GM19397 (cell line): Measurements from ENCODE around the gene RPP14.
"Not testable (repeated sequence)": the region's sequence is repeated elsewhere in the genome, so short reads cannot be mapped to it uniquely, and the experiment has no call there.

Source experiments
- ATAC-seq: cut with Tn5 transposase; IDR thresholded peaks from one replicate; pipeline ENCODE4 v1.9.1; 2021; ENCODE audit warnings: mild to moderate bottlenecking, moderate library complexity; ENCODE audit not compliant: unreplicated experiment

Gene RPP14

DNA sequence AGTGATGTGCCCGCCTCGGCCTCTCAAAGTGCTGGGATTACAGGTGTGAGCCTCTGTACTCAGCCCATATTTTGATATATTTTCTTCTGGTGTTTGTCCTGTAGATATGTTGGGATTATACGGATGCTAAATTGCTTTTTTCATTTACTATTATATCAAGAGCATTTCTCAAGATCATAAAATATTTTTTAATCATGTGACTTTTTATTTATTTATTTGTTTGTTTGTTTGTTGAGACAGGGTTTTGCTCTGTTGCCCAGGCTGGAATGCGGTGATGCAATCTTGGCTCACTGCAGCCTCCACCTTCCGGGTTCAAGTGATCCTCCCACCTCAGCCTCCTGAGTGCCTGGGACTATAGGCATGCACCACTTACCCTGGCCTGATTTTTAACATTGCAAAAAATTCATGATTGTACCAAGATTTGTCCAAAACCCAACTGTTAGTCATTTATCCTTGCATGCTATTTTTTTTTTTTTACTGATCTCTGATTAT is 23.9 kb downstream of the RPP14 start:
- no peak for ATAC-seq

DNA sequence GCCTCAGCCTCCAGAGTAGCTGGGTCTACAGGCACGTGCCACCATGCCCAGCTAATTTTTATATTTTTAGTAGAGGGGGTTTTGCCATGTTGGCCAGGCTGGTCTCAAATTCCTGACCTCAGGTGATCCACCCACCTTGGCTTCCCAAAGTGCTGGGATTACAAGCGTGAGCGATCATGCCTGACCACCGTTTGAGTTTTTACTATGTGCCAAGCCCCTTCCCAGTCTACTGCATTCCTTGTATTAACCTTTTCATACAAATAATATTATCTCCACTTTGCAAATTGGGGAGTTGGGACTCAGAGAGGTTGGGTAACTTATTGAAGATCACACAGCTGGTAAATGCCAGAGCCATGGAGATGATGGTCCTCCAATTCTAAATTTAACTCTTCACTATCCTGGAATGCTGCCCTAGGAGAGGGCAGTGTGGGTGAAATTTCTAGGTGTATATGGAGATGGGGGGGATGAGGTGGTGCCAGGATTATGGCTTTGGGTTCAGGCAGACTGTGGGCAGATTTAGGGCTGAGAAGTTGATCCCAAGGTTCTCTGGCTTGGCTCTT is 25.6 kb downstream of the RPP14 start:
- no peak for ATAC-seq

DNA sequence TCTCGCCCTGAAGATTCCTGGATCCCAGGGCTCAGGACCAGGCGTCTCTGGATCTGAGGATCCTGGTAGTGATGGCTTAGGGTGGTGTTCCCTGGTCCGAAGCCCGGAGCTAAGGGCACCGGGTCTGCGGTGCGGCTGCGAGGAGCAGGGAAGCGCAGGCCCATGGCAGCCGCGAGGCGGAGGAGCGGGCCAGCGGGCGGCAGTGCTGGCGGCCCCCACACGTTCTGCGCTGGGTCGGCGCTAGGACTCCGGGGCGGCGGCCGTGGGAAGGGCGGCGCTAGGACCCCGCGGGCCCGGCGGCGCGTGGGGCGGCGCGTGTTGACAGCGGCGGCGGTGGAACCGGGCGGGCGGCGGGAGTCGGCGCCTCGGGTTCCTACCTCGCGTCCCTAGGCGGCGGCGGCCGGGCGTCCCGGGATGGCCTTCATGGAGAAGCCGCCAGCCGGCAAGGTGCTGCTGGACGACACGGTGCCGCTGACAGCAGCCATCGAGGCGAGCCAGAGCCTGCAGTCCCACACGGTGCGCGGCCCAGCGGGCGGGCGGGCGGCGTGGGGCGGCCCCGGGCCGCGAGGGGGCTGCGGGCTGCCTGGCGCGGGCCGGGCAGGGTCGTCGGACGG is 26.6 kb downstream of the RPP14 start, which contains the start of gene PXK:
PXK (plus strand) TSS at position 318 of the 614 bp plus-strand sequence; CDS start at position 415, 97 bp downstream.
- peak; percentile 94 for ATAC-seq

DNA sequence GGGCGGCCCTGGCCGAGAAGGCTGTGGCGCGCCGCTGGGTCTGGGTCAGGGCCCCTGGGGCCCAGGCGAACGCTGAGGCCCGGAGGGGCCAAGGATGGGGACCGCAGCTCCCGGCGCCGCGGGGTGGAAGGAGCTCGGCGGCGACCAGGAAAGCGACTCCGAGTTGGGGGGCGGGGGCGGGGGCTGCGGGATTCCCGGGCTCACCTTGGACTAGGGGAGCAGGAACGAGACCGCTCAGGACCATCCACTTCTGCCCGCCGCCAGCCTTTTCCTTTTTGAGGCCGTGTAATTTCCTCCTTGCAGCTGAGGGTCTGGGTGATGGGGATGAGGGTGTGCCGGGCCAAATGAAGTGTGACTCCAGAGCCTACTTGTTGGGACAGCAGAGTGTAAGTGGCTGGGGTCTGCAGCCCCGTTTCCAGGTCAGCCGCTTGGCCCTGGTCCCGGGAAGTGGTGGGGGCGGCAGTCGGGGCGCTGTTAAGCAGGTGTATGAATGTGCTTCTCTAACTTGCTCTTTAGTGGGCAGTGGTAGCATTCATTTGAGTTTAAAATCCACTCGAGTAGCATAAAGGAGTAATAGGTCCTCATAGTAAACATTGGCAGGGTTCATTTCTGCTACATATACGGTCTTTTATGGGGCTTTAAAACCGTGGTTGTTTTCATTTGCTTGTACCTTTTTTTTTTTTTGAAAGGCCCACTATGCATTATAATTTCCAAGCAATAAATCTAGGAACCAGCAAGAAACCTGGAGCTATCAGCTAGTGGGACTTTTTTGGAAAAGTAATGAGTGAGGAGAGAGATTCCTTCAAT is 27.4 kb downstream of the RPP14 start:
- peak; percentile 32 for ATAC-seq

DNA sequence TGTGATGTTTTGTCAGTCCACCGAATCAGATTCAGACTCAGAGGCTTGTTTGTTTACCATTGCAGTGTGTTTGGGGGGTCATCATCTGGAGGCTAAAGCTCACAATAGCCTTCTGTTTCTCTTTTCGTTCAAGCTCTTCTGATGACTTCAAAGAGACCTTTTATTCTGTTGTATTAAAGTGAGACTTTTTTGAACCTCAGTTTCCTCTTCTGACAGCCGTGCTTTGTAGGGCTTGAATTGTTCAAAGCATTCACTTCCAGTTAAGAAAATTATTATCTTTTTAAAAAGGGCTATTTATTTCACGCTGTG is 27.9 kb downstream of the RPP14 start:
- no peak for ATAC-seq

DNA sequence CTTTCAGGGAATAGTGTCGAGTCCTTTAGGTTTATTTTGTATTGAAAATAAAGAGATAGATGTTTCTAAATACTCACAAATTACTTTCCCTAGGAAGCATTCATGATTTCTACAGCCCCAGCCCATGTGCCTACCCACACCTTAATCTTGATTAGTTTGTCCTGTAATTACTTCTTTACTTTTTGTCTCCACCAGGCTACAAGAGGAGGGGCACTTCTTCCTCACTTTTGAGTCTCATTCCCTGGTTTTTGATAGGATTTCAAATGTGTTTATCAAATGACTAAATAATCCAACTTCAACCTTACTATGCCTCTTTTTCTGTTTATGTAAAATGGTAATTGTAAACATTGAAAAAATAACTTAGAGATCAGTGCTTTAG is 28.4 kb downstream of the RPP14 start:
- no peak for ATAC-seq

DNA sequence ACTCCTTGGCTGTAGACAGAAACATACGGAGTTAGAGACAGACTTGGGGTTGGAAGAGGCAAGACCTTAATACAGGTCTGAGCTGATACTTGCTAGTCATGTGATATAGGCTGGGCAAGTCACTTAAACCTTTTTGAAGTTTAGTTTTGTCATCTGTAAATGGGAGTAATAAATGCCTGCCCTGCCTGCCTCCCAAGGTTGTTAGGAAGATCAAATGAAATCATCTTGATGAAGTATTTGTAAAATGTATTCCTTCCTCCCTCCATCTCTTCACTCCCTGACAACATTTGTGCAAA is 29.6 kb downstream of the RPP14 start:
- no peak for ATAC-seq

DNA sequence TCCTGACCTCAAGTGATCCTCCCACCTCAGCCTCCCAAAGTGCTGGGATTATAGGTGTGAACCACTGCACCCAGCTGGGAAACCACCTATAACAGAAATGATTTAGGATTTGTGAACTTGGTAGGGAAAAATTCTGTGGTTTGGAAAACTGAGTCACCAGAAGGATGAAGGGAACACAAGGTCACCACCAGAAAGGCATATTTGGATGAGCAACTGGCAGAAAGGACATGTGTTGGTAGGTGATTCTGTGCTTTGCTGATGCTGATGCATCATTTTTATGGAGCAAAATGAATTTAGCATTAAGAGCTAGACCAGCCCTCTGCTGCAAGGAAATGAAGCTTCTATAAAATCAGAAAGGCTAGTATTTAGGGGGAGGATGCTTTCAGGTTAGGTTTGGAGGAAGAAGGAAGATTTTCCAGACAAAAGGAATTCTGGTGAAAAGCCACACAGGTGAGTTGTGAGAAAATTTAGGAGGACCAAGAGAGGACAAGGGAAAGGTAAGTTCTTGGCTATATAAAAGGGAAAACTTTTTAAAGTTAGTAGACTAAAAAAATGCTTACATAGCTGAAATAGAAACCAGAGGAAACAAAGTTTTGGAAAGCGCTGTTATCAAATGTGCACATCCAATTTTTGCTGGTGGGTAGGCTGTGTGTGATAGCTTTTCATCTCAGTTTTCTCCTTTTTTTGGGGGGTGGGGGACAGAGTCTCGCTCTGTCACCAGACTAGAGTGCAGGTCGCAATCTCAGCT is 30.3 kb downstream of the RPP14 start:
- no peak for ATAC-seq

DNA sequence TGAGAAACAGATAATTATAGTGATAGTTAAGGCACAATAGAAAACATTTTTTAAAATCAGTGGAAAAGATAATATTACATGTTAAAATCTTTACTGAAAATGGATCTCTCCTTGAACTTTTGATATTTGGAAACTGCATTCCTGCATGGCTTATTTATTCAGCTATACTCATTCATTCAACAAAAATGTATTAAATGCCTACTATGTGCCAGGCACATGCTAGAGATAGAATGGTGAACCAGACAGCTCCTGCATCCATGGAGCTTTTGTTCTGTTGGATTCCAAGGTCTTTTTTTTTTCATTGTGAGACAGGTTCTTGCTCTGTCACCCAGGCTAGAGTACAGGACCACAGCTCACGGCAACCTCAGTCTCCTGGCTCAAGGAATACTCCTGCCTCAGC is 31.1 kb downstream of the RPP14 start:
- no peak for ATAC-seq

DNA sequence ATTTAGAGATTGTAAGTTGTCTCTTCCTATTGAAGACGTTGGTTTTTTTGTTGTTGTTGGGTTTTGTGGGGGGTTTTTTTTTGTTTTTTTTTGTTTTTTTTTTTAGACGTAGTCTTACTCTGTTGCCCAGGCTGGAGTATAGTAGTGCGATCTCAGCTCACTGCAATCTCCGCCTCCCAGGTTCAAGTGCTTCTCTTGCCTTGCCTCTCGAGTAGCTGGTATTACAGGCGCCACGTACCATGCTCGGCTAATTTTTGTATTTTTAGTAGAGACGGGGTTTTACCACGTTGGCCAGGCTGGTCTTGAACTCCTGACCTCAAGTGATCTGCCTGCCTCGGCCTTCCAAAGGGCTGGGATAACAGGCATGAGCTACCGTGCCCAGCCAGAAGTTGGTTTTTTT is 33.1 kb downstream of the RPP14 start:
- ATAC-seq, result not testable (repeated sequence)

DNA sequence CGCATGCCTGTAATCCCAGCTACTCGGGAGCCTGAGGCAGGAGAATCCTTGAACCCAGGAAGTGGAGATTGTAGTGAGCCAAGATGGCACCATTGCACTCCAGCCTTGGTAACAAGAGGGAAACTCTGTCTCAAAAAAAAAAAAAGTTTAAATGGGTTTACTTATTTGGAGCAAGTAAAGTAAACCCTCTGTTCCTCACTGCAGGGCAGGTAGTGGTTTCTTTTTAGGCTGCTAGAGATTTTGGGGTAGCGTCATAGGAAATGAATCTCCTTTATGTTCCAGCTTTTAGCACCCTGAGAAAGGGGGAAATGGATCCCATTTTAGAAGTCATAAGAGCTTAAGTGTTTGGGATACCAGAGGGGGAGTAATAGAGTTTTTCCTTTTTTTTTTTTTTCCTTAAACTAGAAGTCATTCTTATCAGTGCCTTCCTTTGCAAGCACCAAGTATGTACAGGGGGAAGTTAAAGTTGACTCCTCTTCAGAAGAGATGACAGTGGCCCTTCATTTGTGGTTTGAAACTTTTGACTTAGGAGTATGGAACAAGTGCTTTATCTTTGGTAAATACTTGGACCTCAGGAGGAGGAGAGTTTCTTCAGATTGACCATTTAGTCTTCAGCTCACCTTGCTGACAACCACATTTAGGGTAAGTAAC is 34.7 kb downstream of the RPP14 start:
- no peak for ATAC-seq

DNA sequence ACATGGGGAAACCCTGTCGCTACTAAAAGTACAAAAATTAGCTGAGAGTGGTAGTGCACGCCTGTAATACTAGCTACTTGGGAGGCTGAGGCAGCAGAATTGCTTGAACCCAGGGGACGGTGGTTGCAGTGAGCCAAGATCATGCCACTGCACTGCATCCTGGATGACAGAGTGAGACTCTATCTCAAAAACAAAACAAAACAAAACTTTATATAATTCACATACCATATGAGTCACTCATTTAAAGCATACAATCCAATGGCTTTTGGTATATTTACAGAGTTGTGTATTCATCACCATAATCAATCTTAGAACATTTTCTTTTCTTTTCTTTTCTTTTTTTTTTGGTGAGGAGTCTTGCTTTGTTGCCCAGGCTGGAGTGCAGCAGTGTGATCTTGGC is 35.3 kb downstream of the RPP14 start:
- ATAC-seq, result no peak

DNA sequence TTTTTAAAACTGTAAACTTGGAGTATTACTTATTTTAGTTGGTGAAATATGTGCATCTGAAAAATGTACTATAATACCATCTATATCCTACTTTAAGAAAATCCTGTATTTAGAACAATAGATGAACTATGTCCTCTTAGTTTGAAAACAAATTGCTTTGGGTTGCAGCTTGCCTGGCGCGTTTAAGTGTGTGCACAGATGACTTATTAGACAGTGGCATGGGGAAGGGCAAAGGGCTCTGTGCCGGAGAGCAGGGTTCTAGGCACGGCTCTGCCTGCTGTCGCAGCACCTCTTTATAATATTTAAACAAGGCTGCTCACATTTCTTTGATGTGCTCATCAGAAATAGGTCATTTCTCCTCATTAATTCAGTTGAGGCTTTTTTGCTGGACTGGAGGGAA is 36.6 kb downstream of the RPP14 start:
- no peak for ATAC-seq

DNA sequence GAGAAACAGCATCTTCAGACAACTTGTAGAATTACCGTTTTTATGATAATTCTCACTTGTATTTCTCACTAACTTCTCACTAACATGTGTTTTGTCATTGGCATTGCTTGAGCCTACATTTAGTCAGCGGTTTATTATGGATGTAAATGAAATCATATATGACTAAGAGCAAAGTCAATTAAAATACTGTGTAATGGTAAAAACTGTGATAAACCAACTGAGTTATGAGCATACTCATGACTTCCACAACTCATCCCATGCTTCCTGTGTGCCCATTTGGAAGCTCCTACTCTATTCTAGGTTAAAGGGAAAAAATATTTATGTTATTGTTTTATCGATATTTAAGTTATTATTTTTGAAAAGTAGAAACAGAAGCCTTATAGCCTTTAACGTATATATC is 39.4 kb downstream of the RPP14 start:
- ATAC-seq, result no peak

DNA sequence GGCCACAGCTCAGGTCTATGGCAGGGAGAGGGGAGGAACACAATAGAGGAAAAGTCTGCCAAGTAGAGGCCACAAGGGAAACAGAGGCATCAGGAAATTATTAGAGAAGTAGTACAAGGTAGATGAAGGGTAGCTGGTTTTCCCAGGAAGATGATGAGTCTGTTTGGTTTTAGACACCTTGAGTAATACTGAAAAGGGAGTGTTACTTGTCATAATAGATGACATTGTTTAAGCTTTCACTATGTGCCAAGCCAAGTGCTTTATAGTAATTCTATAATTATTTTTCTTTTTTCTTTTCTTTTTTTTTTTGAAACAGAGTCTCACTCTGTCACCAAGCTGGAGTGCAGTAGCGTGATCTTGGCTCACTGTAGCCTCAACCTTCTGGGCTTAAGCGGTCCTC is 40.3 kb downstream of the RPP14 start:
- no peak for ATAC-seq

DNA sequence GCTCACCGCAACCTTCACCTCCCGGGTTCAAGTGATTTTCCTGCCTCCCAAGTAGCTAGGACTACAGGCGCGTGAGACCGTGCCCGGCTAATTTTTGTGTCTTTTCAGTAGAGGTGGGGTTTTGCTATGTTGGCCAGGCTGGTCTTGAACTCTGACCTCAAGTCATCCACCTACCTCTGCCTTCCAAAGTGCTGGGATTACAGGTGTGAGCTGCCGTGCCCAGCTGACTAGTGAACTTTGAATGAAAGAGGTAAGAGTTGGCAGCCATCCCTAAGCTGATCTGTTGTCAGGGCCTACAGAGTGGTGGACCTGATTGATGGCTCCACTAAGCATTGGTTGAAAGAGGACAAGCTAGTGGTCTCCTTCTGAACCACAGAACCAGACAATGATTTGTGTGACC is 41.9 kb downstream of the RPP14 start:
- ATAC-seq, result no peak

DNA sequence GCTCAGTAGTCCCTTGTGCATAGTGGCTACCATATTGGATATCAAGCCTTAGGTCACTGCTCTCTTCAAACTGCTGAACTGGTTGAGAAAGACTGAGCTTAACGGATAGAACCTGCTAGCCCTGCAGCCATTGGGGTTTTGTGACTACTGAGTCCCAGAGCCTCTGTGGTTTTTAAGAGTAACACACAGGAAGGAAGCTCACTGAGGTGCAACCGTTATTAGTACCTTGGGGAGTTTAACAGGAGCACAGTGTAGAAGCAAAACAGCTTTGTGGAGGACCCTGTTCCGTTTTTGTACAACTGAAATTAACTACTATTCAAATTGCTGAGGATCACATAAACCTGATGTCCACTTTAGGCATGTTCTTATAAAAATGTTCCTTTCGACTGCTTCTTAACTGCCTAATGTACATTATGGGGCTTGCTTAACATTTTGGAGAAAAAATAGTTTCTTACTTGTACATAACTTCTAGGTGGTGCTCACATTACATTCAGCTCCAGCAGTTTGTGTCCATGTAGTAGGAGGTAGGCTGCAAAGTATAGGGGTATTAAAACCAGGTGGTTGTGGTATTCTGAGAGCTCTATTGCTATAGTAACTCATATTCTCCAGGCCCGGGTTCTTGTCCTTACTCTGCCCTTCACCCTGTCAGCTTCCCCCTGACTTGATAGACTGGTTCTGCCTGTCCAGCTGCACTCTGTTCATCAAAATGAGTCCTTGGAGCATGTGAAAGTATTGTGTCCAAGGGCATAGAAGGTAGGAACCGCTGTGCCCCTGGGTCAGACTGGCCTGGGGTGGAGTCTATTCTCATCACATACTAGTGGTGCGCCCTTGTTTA is 44.0 kb downstream of the RPP14 start:
- peak; percentile 89 for ATAC-seq

DNA sequence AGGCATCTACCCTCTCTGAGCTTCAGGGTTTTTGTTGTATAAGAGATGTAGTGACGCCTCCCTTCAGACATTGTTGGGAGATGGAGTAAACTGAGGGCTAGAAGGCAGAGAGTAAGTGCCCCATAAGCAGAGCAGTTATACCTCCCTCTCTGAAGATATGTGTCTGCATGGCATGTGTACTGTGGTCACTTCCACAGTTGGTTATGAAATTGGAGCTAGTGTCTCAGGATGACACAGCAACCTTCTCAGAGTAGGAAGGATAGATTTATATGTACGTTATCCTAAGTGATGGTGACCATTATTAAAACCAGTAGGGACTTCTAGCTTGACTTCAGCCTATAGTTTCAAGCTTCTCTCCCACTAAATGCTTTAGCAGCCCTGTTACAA is 44.6 kb downstream of the RPP14 start:
- no peak for ATAC-seq

DNA sequence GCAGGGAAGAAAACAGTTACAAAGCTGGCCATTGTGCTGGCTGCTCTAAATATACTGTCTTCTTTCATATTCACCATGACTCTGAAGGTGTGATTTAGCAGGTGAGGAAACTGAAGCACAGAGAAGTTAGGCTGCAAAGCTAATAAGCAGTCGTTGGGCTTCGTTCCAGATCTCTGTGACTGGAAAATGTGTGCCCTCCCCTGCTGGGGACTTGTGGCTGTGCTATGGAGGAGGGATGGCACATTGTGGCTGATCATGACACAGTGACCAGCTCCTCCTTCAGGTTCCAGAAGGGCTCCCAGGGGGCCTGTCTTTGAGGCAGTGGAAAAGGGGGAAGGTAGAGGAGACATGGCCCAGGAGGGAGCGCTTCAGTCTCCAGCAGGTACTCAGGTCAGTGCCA is 45.9 kb downstream of the RPP14 start:
- ATAC-seq, result no peak

DNA sequence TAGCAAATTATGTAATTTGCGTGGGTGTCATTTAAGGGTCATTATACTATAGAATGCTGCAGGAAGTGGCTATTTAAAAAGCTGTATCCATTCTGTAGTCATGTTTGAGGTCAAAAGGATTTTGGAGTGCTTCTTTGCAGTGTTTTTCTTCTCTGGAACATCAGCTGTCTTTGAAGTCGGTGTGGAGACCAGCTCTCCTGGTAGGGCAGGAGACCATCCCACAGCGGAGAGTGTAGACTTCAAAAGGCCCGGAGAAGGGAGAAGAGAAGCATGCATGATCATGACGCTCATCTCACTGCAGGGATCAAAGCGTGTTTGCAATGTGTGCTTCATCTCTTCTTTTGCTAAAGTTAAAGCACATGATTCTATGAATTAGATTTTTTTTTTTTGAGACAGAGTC is 46.6 kb downstream of the RPP14 start:
- ATAC-seq, result no peak
